Islet precursor cell (in vitro differentiated cells): ENCODE measurements around the gene PTPA.
"Not testable (repeated sequence)": the region's sequence is repeated elsewhere in the genome, so short reads cannot be mapped to it uniquely, and the experiment has no call there.

ENCODE experiments used
- DNase-seq: peaks from one replicate; pipeline ENCODE4 v3.0.0-alpha.2; 2018

Gene PTPA

DNA sequence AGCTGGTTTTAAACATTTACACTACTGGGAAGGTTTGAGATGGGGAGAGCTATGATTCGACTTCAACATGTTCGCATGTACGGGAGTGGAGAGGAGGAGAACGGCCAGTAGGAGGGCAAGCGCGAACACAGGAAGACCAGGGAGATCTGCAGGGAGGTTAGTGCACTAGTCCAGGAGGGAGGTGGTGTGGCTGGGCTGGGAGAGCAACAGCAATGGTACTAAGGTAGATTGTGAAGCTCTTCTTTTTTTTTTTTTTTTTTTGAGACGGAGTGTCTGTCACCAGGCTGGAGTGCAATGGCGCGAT, 50.3 kb downstream of the PTPA start:
- no peak for DNase-seq

GRCh38 chr9:129162497-129163197, 51.4 kb downstream of the PTPA start:
- DNase-seq: no peak

DNA sequence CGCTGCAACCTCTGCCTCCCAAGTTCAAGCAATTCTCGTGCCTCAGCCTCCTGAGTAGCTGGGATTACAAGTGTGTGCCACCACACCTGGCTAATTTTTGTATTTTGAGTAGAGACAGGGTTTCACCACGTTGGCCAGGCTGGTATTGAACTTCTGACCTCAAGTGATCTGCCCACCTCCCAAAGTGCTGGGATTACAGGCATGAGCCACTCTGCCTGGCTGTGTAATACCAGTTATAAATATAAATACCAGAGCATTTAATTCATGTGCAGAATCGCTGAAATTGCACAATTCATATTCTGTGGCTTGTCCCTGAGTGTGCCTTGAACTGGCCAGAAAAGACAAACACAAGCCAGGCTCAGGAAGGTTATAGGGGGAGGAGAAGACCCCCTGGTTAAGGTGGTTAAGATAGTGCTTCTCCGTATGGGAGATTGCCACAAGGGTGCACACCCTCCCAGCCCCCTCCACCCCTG, 52.0 kb downstream of the PTPA start:
- not testable (repeated sequence) for DNase-seq

- no peak for DNase-seq
These were observed 52.5 kb downstream of the PTPA start for GRCh38 chr9:129163753-129164152.

DNA sequence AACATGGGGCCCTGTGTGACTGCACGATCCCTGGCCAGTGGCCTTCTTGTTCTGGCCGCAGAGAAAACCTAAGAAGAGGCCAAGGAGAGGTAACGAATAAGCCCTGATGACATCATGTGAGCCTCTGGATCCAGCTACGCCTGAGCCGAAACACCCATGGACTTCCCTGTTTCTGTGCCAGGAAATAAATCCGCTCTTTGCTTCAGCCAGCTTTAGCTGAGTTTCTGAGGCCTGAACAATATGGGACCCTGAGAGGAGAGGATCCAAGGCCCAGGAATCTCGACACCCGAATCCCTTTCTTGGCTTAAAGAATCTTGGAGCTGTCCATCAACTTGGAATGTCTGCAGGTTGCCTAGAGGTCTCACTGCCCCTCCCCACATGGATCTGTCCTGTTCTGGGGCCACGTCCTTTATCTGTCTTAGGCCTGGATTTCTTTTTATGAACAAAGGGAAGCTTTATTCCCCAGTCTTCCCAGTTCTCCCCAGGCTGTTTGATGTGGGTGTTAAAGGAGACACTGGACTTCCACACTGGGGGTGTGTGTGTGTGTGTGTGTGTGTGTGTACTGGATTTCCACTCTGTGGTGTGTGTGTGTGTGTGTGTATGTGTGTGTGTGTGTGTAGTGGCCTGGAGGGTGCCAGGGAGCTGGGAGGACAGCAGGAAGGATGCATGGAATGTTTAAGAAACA, 53.2 kb downstream of the PTPA start:
- peak; percentile 81 for DNase-seq

- DNase-seq: no peak
These were observed 54.0 kb downstream of the PTPA start for GRCh38 chr9:129165198-129165597.

DNA sequence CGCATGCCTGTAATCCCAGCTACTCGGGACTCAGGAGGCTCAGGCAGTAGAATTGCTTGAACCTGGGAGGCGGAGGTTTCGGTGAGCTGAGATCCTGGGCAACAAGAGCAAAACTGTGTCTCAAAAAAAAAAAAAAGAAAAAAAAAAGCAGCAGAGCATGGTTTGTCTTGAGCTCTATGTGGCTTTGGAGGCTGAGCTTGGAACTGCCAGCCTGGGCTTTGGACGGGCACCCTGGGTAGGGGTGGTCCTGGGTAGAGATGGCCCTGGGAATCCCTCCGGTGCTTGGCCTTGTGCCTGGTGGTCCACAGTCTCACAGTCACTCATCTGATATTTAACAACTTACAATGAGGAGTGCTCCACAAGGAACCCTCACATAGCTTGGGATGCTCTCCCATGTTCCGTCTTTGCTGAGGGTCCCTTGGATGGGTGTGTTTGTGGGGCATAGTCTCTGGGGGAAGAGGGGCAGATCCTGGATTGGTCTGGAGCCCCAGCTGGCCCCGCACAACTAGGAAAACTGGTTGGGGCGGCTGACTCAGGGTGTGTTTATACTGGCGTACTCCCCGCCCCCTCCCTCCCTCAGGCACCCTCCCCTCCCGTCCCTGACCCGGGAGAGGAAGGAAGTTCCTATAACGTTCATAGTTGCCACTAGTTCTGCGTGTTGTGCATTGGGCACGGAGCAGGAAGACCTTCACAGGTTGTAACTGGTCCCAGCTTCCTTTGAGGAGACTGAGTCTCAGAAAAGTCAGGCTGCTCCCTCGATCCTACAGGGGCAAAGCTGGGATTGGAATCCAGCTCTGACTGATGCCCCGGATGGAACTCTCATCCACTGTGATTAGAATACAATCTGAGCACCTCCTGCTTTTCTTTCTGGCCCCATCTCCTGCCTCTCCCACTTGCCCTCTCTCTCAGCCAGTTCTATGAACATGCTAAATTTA, 55.7 kb downstream of the PTPA start:
- peak; percentile 95 for DNase-seq

DNA sequence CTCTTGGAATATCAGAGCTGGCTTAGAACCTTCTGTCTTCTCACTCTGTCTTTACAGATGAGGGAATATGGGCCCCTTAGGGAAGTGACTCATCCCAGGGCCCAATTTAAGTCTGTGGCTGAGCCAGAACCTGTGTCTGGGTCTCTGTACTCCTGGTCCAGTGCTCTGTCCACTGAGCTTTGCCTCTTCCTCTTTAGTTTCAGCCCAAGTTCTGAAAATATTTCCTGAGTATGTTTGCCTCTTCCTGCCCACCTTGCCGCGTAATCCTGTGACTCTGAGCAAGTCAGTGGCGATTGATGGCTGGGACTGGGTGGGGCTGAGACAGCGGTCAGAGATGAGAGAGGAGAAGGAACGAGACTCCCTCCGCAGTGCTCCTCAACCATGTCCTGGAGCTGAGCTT, 59.0 kb downstream of the PTPA start:
- DNase-seq: peak; percentile 75

DNA sequence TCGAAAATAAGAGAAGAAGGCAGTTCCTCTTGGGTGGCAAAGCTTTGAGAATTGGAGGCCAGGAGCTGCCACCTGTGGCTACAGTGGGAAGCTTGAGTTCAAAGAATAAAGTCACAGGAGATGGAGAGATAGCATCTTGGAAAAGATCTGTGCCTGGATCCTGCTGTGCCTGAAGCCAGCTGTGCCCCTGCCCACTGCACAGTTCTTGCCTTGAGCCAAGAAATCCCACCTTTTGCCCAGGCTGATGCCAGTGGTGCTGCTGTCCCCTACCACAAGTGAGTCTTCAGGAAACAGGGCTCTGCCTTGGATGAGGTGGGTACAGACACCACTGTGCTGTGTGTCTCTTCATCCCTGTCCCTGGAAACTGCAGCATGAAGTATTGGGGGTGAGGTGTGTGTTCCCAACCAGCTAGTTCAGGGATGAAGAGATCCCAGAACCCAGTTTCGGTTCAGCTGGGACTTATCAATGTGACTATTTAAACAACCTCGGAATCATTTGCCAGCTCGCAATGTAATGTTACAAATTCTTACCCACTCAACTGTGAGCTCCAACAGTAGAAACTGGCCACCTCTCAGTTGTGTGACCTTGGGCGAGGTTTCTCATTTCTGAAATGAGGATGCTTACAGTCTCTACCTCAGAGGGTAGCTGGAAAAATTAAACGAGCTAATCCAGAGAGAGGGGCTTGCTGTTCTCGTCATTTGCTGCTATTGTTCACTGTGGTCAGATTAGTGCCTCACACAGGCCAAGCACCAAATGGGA, 61.0 kb downstream of the PTPA start:
- DNase-seq: no peak

DNA sequence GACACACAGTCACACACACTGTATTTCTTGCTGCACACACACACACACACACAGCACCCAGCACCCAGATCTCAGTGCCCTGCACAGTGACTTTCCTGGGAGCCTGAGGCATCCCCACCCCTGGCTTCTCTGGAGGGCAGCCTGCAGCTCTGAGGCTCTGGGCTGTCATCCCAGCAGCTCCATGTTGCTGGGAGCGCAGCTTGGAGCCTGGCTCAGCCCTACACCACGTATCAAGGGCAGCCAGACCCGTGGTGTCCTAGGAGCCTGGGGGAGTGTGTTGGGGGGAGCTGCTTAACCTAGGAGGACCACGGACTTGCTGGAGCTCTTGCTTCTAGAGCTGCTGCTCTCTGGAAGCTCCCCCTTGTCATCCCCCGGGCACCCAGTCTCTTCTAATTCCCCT, 61.6 kb downstream of the PTPA start:
- no peak for DNase-seq

GRCh38 chr9:129173296-129174101, 62.3 kb downstream of the PTPA start:
- DNase-seq: no peak

GRCh38 chr9:129174102-129174723, 63.0 kb downstream of the PTPA start:
- DNase-seq: peak; percentile 95

DNA sequence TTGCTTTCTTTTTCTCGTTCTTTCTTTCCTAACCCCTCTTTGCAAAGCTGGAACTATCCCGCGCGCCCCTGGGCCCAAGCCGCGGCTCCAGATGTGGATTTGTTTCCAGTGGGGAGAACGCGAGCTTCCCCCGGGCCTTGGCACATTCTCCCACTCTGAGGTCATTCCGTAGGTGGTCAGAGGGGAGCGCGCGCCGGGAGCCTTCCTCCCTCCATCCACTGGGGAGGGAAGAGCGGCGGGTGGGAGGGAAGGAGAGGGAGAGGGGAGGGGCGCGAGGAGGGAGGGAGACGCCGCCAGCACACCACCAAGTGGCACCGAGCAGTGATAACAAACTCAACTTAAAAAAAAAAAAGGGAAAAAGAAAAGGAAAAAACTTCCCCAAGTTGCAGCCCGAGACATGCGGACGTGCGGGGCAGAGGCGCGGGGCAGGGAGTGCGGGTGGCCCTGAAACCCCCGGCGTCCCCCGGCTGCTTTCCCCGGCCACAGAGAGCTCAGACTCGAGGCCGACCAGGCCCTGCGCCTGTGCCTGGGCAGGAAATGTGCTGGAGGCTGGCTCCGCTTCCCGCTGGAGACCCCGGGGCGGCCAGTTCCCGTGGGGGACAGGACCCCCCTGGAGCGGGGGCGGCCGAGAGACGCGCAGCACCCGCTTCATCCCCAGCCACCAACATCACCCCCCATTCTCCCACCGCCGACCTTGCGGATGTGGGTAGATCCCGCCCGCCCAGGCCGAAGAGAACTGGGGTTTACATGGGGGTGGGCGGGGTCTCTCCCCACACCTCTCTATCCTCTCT, 63.7 kb downstream of the PTPA start:
- peak; percentile 95 for DNase-seq

GRCh38 chr9:129175515-129175824, 64.3 kb downstream of the PTPA start:
- no peak for DNase-seq

DNA sequence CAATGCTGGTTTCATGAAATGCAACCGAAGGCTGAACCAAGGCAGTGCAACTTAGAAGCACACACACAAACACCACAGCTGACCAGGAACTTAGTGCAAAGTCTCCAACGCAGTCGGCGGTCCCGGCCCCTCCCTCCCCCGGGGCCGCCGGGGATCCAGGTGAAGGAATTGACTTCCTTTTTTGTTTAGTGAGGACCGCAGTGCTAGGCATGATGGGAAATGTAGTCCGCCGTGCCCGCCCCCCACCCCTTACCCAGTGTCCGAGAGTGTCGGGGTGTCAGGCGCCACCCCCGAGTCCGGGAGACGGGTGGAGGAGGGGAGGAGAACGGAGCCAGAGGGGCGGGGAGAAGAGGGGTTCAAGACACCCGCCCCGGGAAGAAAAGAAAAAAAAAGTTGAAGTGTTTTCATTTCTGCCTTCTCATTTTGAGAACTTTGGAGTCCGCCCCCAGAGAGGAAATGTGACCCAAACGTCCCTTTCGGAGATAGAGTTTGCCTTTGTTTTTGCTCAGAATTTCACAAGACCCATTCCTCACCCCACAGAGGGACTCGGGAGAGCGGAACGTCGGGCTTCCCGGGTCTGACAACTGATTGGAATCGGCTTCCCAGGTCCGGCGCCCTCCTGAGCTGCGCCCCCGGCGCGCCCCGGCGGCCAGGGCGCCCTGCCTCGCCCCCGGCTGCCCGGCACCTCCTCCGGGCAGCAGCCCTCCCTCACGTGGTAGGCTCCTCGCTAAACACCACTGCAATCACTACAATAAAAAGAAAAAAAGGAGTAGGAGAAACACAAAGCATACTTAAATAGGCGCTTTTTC, 64.8 kb downstream of the PTPA start:
- peak; percentile 92 for DNase-seq

- DNase-seq: no peak
These were observed 65.7 kb downstream of the PTPA start for GRCh38 chr9:129176701-129177442.

DNA sequence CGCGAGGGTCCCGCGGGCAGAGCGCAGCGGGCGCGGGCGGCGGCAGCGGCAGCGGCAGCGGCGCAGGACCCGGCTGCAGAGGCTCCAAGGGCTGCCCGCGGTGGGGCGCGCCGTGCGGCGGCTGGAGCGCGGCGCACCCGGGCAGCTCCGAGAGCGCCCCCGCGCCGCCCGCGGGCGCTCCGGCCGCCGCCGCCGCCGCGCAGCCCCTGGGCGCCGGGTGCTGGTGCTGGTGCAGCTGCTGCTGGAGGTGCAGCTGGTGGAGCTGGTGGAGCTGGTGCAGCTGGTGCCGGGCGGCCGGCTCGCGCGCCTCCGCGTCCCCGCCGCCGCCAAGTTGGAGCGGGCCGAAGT, 66.2 kb downstream of the PTPA start:
- DNase-seq: no peak

GRCh38 chr9:129177791-129178567, 66.8 kb downstream of the PTPA start, which contains the start of gene IER5L:
Gene IER5L (minus strand): TSS chr9:129178261. CDS start chr9:129178052, 209 bp downstream.
- peak; percentile 99 for DNase-seq
